IPS-20b (cell line): ENCODE measurements around the gene IGF2BP2.

ENCODE experiments used
- H3K27ac ChIP-seq: one replicate; pipeline ENCODE4 v1.5.1; 2013; ENCODE audit warnings: low read length
- H3K27me3 ChIP-seq: 2 replicates; pipeline ENCODE4 v1.6.1; 2013; ENCODE audit warnings: mild to moderate bottlenecking, low read length, inconsistent platforms; ENCODE audit not compliant: insufficient read depth
- H3K36me3 ChIP-seq: 2 replicates; pipeline ENCODE4 v1.6.1; 2013; ENCODE audit warnings: low read depth, mild to moderate bottlenecking, inconsistent platforms, low read length, moderate library complexity; ENCODE audit not compliant: insufficient read depth
- H3K4me1 ChIP-seq: 2 replicates; pipeline ENCODE4 v1.6.1; 2013; ENCODE audit warnings: mild to moderate bottlenecking, control low read depth, inconsistent platforms, low read length, moderate library complexity; ENCODE audit not compliant: insufficient read depth
- H3K4me3 ChIP-seq: 2 replicates; pipeline ENCODE4 v1.5.1; 2013; ENCODE audit warnings: mild to moderate bottlenecking, low read length, inconsistent platforms
- H3K9ac ChIP-seq: 2 replicates; pipeline ENCODE4 v1.6.1; 2013; ENCODE audit warnings: low read depth, mild to moderate bottlenecking, inconsistent platforms, low read length, moderate library complexity
- H3K9me3 ChIP-seq: 2 replicates; pipeline ENCODE4 v1.6.1; 2013; ENCODE audit warnings: mild to moderate bottlenecking, low read depth, low read length, inconsistent platforms; ENCODE audit not compliant: insufficient read depth

The IGF2BP2 gene

GRCh38 chr3:185837414-185837813 lies 12.6 kb upstream of the IGF2BP2 start:
- Histone ChIP-seq H3K36me3 (no peaks in the 10 kb centered on the region), H3K27me3 (no peaks in the 10 kb centered on the region), H3K4me3 (no peak overlapping the region), H3K9me3 (peaks cover 4% of the 10 kb centered on the region; the same call in 1 of the 2 replicates), H3K9ac (no peak overlapping the region), H3K4me1 (no peaks in the 10 kb centered on the region), H3K27ac (no peak overlapping the region)

- H3K36me3 ChIP-seq, result peaks cover 32% of the 10 kb centered on the region
- no peak overlapping the region for H3K9ac ChIP-seq
- no peak overlapping the region for H3K27ac ChIP-seq
- no peaks in the 10 kb centered on the region for H3K4me1 ChIP-seq
- peaks cover 44% of the 10 kb centered on the region for H3K9me3 ChIP-seq
- peaks cover 5% of the 10 kb centered on the region; the same call in 1 of the 2 replicates for H3K27me3 ChIP-seq
- no peak overlapping the region for H3K4me3 ChIP-seq
Measured at GRCh38 chr3:185831990-185832389, 7.1 kb upstream of the IGF2BP2 start.

GRCh38 chr3:185831195-185831594 lies 6.4 kb upstream of the IGF2BP2 start:
- Histone ChIP-seq H3K27ac (no peak overlapping the region), H3K27me3 (peaks cover 13% of the 10 kb centered on the region), H3K4me3 (no peak overlapping the region), H3K9me3 (peaks cover 44% of the 10 kb centered on the region), H3K4me1 (no peaks in the 10 kb centered on the region), H3K9ac (no peak overlapping the region), H3K36me3 (peaks cover 33% of the 10 kb centered on the region)

- no peak overlapping the region for H3K27ac ChIP-seq
- peaks cover 15% of the 10 kb centered on the region for H3K27me3 ChIP-seq
- H3K9ac ChIP-seq, result no peak overlapping the region
- no peaks in the 10 kb centered on the region for H3K4me1 ChIP-seq
- H3K9me3 ChIP-seq, result peaks cover 44% of the 10 kb centered on the region
- H3K4me3 ChIP-seq, result no peak overlapping the region
- peaks cover 33% of the 10 kb centered on the region for H3K36me3 ChIP-seq
Measured at GRCh38 chr3:185830018-185830797, 5.4 kb upstream of the IGF2BP2 start.

DNA sequence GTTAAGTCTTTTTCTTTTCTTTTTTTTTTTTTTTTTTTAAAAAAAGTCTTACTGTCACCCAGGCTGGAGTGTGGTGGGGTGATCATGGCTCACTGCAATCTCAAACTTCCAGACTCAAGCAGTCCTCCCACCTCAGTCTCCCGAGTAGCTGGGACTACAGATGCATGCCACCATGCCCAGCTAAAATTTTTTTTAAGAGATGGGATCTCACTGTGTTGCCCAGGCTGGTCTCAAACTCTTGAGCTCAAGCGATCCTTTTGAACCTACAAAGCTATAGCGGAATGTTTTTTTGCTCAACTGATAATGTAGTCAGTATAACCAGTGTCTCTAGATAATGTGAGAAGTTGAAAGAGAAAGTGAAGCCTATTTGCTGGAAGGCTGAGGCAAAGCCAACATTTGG lies 3.9 kb upstream of the IGF2BP2 start:
- Histone ChIP-seq H3K36me3 (peaks cover 33% of the 10 kb centered on the region), H3K27ac (no peak overlapping the region), H3K27me3 (peaks cover 15% of the 10 kb centered on the region)

GRCh38 chr3:185827595-185828344 lies 2.9 kb upstream of the IGF2BP2 start:
- H3K9me3 ChIP-seq, result peaks cover 43% of the 10 kb centered on the region
- no peak overlapping the region for H3K9ac ChIP-seq
- peaks cover 33% of the 10 kb centered on the region for H3K36me3 ChIP-seq
- H3K4me1 ChIP-seq, result no peaks in the 10 kb centered on the region
- H3K27me3 ChIP-seq, result peaks cover 15% of the 10 kb centered on the region
- no peak overlapping the region for H3K27ac ChIP-seq
- H3K4me3 ChIP-seq, result no peak overlapping the region

More for the DNA sequence above, 3.9 kb upstream of the IGF2BP2 start:
- H3K4me1 ChIP-seq, result no peaks in the 10 kb centered on the region
- no peak overlapping the region for H3K4me3 ChIP-seq
- H3K9me3 ChIP-seq, result peaks cover 44% of the 10 kb centered on the region
- no peak overlapping the region for H3K9ac ChIP-seq

DNA sequence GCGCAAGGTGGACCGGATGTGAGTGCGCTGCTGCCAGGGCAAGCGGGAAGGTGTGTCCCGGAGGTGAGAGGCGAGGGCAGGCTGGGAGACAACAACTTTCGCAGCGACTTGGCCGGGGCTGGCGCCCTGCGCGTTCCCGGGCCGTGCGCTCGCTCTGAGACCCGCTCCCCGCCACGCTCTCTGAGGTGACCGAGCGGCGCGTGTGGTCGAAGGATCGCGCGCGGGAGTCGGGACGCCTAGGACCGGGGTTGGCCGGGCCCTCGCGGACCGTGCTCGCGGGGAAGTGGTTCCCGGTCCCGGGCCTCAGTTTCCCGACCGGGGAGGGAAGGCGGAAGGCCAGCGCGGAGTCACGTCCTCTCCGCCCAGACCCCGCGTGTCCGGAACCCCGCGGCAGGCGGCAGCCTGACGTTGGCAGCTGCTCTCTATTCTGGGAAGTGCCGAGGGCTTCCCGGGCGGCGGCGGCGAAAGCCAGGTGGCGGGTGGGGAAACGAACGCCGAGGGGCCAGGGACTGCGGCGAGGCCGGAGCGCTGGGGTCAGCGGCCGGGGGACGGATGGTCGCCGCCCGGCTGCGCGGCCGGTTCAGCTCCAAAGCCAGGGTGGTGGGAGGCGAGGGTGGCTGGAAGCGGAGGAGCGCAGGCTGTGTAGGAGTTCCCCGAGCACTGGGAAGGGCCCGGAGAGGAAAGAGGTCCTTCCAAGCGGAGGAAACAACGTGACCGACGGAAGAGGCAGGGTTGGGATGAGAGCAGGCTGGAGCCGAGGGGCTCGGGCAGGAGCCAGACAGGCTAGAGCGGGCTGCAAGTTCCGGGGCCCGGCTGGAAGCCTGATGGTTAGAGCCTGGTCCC lies 1.0 kb upstream of the IGF2BP2 start:
- Histone ChIP-seq H3K27ac (no peak overlapping the region), H3K36me3 (peaks cover 33% of the 10 kb centered on the region), H3K4me3 (peak overlapping the region; percentile 78), H3K9ac (peak overlapping the region; percentile 69; the same call in 1 of the 2 replicates), H3K27me3 (peaks cover 15% of the 10 kb centered on the region), H3K9me3 (peaks cover 26% of the 10 kb centered on the region), H3K4me1 (peaks cover 8% of the 10 kb centered on the region; the same call in 1 of the 2 replicates)

DNA sequence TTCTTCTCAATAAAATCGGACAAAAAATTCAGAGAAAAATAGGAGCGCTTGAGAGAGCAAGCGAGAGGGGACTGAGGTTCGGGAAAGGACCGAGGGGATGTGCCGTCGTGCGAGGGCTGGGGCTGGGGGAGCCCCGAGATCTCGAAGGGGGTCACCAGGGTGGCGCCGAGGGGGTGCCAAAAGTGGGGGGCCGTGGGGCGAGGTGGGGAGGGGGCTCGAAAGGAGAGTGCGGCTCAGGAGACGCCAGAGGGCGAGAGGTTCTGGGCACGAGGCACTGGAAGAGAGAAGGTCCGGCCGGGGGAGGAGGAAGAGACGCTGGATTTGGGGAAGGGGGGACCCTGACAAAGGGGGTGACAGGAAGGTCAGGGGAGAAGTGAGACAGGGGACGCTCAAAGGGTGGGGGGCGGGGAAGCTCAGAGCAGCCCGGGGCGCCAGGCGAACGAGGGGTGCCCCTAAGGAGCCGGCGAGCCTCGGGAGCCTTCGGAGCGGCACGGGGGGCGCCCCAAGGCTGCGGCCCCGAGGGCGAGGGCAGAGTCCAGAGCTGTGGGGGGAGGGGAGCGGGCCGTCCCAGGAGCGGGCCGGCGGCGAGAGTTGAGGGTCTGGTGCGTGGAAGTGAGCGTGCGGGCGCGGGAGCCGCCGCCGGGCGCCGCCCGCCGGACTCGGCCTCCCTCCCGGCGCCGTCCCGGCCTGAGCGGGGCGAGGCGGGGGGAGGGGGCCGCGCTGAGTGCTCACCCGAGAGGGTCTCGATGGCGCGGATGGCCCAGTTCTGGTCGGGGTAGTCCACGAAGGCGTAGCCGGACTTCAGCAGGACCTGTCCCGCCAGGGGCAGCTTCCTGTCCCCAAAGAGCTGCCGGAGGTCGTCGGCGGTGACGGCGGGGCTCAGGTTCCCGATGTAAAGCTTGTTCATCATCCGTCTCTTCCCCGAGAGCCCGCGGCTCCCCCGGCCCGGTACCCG lies 514 bp downstream of the IGF2BP2 start:
- peak overlapping the region; percentile 90 for H3K4me3 ChIP-seq
- H3K27ac ChIP-seq, result peak overlapping the region; percentile 87
- H3K9ac ChIP-seq, result peak overlapping the region; percentile 84
- H3K4me1 ChIP-seq, result peaks cover 23% of the 10 kb centered on the region
- peaks cover 15% of the 10 kb centered on the region for H3K27me3 ChIP-seq
- H3K36me3 ChIP-seq, result peaks cover 24% of the 10 kb centered on the region
- H3K9me3 ChIP-seq, result peaks cover 11% of the 10 kb centered on the region; the same call in 1 of the 2 replicates

DNA sequence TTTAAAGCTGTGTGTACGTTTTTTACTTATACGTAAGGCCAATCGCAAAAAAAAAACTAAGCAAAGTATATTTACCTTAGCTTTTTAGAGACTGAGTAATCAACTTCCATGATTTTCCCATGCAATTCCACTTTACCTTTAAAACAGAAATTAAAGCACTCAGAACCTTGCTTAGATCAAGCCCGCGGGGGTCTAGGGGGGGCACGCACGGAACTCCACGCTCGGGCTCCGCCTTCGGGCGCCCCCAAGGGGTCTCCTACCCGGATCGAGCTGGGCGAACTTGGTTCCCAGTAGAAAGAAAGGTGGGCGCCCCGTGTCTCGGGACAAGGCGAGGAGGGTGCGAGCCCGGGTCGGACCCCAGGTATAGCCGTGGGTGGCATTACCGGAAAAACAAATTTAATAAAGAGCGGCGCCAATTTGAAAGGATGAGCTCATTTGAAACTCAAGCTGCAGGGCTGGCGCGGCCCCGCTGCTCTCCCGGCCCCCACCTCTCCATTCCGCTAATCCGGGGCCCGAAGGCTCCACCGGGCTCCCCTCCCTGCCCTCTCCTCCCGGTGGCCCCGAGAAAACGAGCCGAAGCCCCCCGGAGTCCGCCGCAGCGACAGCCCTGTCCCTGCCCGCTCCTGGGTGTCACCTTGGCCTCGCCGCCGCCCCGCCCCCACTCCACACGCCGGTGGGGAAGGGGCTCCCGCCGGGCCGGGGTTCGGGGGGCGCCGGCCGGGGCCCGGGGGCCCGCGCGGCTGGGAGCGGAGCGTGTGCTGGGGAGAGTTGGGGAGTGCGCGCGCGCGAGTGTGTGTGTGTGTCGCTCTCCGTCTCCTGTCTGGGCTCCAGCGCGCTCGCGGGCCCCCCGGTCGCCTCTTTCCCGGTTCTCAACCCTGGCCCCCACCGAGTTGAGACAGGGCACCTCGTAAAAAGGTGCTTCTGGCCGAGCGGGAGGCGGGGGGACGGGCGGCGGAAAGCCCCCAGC lies 1.5 kb downstream of the IGF2BP2 start:
- Histone ChIP-seq H3K27me3 (peaks cover 15% of the 10 kb centered on the region), H3K36me3 (peaks cover 15% of the 10 kb centered on the region), H3K9me3 (peaks cover 6% of the 10 kb centered on the region; the same call in 1 of the 2 replicates), H3K27ac (peak overlapping the region; percentile 87), H3K4me1 (peaks cover 33% of the 10 kb centered on the region), H3K9ac (peak overlapping the region; percentile 84), H3K4me3 (peak overlapping the region; percentile 90)
